ENCODE measurements around the gene CERS1. TPM values are rescaled to one million over a fixed set of nuclear protein-coding genes. Genes with fewer than 3 reads are reported as not detected.
"Not testable (repeated sequence)": the region's sequence is repeated elsewhere in the genome, so short reads cannot be mapped to it uniquely, and the experiment has no call there.

Gene CERS1
- total RNA-seq, 1 experiment from 2014 or later, result 1.1 TPM

- DNase-seq (ENCODE audit: low read depth), result peak; percentile 100
Observed at GRCh38 chr19:18919086-18919899, 23.3 kb upstream of the CERS1 start, which contains the start of the genes COPE and DDX49. TSS of gene COPE (minus strand) at chr19:18919387. CDS start at chr19:18919348, 39 bp downstream. TSS of gene DDX49 (plus strand) at chr19:18919715. CDS start at chr19:18919742, 27 bp downstream.

GRCh38 chr19:18917593-18917992 is 21.6 kb upstream of the CERS1 start:
- not testable (repeated sequence) for DNase-seq (ENCODE audit: low read depth)

GRCh38 chr19:18915639-18916038 is 19.7 kb upstream of the CERS1 start:
- DNase-seq (ENCODE audit: low read depth), result peak; percentile 40

GRCh38 chr19:18913466-18913865 is 17.5 kb upstream of the CERS1 start:
- DNase-seq (ENCODE audit: low read depth), result no peak

GRCh38 chr19:18912933-18913332 is 17.0 kb upstream of the CERS1 start:
- DNase-seq (ENCODE audit: low read depth), result no peak

GRCh38 chr19:18910801-18911436 is 15.0 kb upstream of the CERS1 start:
- DNase-seq (ENCODE audit: low read depth), result no peak

GRCh38 chr19:18910010-18910409 is 14.1 kb upstream of the CERS1 start:
- no peak for DNase-seq (ENCODE audit: low read depth)

- no peak for DNase-seq (ENCODE audit: low read depth)
Observed at GRCh38 chr19:18908917-18909619, 13.1 kb upstream of the CERS1 start.

- DNase-seq (ENCODE audit: low read depth), result no peak
Observed at GRCh38 chr19:18906605-18907519, 10.9 kb upstream of the CERS1 start.

GRCh38 chr19:18905513-18906236 is 9.7 kb upstream of the CERS1 start:
- DNase-seq (ENCODE audit: low read depth), result no peak

- DNase-seq (ENCODE audit: low read depth), result no peak
Observed at GRCh38 chr19:18905058-18905456, 9.1 kb upstream of the CERS1 start.

GRCh38 chr19:18904334-18905057 is 8.5 kb upstream of the CERS1 start:
- no peak for DNase-seq (ENCODE audit: low read depth)

GRCh38 chr19:18903156-18904037 is 7.4 kb upstream of the CERS1 start:
- no peak for DNase-seq (ENCODE audit: low read depth)

GRCh38 chr19:18902519-18902918 is 6.6 kb upstream of the CERS1 start:
- DNase-seq (ENCODE audit: low read depth), result not testable (repeated sequence)

- no peak for DNase-seq (ENCODE audit: low read depth)
Observed at GRCh38 chr19:18901491-18901890, 5.5 kb upstream of the CERS1 start.

GRCh38 chr19:18900700-18901481 is 4.9 kb upstream of the CERS1 start:
- peak; percentile 40 for DNase-seq (ENCODE audit: low read depth)

GRCh38 chr19:18899624-18900560 is 3.9 kb upstream of the CERS1 start:
- DNase-seq (ENCODE audit: low read depth), result no peak

Measured in M059J (cell line).